ENCODE data around the gene ZNF697.
A peak's percentile ranks its signal among the peaks of the same experiment; 100 is the strongest.
"Not testable (repeated sequence)": the region's sequence is repeated elsewhere in the genome, so short reads cannot be mapped to it uniquely, and the experiment has no call there.

The ZNF697 gene

GRCh38 chr1:119595168-119595567 lies 52.9 kb downstream of the ZNF697 start:
- DNase-seq: no peak

GRCh38 chr1:119594376-119594775 lies 53.7 kb downstream of the ZNF697 start:
- DNase-seq: no peak

- no peak for DNase-seq
Observed at GRCh38 chr1:119593805-119594204, 54.3 kb downstream of the ZNF697 start.

- DNase-seq: no peak
Observed at GRCh38 chr1:119590393-119590792, 57.7 kb downstream of the ZNF697 start.

- DNase-seq: no peak
Observed at GRCh38 chr1:119588621-119589020, 59.4 kb downstream of the ZNF697 start.

GRCh38 chr1:119587341-119587740 lies 60.7 kb downstream of the ZNF697 start:
- no peak for DNase-seq

- DNase-seq: not testable (repeated sequence)
Observed at GRCh38 chr1:119585801-119586200, 62.3 kb downstream of the ZNF697 start.

- DNase-seq: peak; percentile 7
Observed at GRCh38 chr1:119582801-119583200, 65.3 kb downstream of the ZNF697 start.

GRCh38 chr1:119581076-119581475 lies 67.0 kb downstream of the ZNF697 start:
- DNase-seq: not testable (repeated sequence)

GRCh38 chr1:119573886-119574285 lies 74.2 kb downstream of the ZNF697 start:
- DNase-seq: no peak

GRCh38 chr1:119569930-119570622 lies 78.0 kb downstream of the ZNF697 start:
- DNase-seq: peak; percentile 3

Measured in CD4-positive, alpha-beta T cell treated with Interleukin-17A for 1 hour (primary cell).